CD4-positive, alpha-beta memory T cell (primary cell): ENCODE data around the gene KRT3. TPM values are rescaled to one million over a fixed set of nuclear protein-coding genes. Genes with fewer than 3 reads are reported as not detected.

Experiments used
- CTCF ChIA-PET: fragments of 350-600 bp; sonication (Branson Sonifier 250); formaldehyde crosslinking; loops from one replicate; lab custom pipeline; 2021; ENCODE audit warnings: inconsistent platforms; ENCODE audit not compliant: partially characterized antibody; lab: Charles Lee
- POLR2A ChIA-PET: fragments of 350-600 bp; sonication (Branson Sonifier 250); formaldehyde crosslinking; loops from one replicate; lab custom pipeline; 2021; ENCODE audit not compliant: partially characterized antibody; lab: Charles Lee
- DNase-seq, 5 donors: peaks; one replicate each; pipeline versions ENCODE4 v3.0.0 to v3.0.0-alpha.2; 2020 to 2022; ENCODE audit warnings: mixed read lengths in 1 of 5
- H3K27ac ChIP-seq: one replicate; pipeline ENCODE4 v1.7.0; 2013; ENCODE audit warnings: low read depth, low read length
- H3K27me3 ChIP-seq: 2 replicates; pipeline ENCODE4 v1.7.0; 2013; ENCODE audit warnings: mild to moderate bottlenecking, low read length, moderate library complexity; ENCODE audit not compliant: insufficient read depth
- H3K36me3 ChIP-seq: 2 replicates; pipeline ENCODE4 v1.7.0; 2013; ENCODE audit warnings: mild to moderate bottlenecking, low read length, moderate library complexity; ENCODE audit not compliant: insufficient read depth
- H3K4me1 ChIP-seq: 2 replicates; pipeline ENCODE4 v1.7.0; 2013; ENCODE audit warnings: mild to moderate bottlenecking, low read length, moderate library complexity; ENCODE audit not compliant: insufficient read depth
- H3K4me3 ChIP-seq, 2 donors: one replicate each; pipeline ENCODE4 v1.7.0; 2013; ENCODE audit warnings: low read length in 2 of 2, mild to moderate bottlenecking in 1 of 2
- H3K9me3 ChIP-seq, 2 donors: one replicate each; pipeline ENCODE4 v1.7.0; 2013; ENCODE audit warnings: low read length in 2 of 2, control low read depth in 1 of 2; ENCODE audit not compliant: control insufficient read depth in 1 of 2
- H3K27ac Mint-ChIP-seq, 7 donors: one replicate each; pipeline ENCODE4 v1.8.0; 2020 to 2021; ENCODE audit warnings: mixed read lengths in 7 of 7, mild to moderate bottlenecking in 6 of 7, inconsistent platforms in 3 of 7, moderate library complexity in 3 of 7
- H3K27me3 Mint-ChIP-seq, 2 donors: one replicate each; pipeline ENCODE4 v1.8.0; 2020 to 2021; ENCODE audit warnings: mixed read lengths in 2 of 2
- H3K36me3 Mint-ChIP-seq, 2 donors: one replicate each; pipeline ENCODE4 v1.8.0; 2020 to 2021; ENCODE audit warnings: mixed read lengths in 2 of 2, inconsistent platforms in 1 of 2, mild to moderate bottlenecking in 1 of 2
- H3K4me1 Mint-ChIP-seq, 4 donors: one replicate each; pipeline ENCODE4 v1.8.0; 2020 to 2021; ENCODE audit warnings: mixed read lengths in 4 of 4, mild to moderate bottlenecking in 1 of 4
- H3K4me3 Mint-ChIP-seq, 8 donors: one replicate each; pipeline ENCODE4 v1.8.0; 2020 to 2021; ENCODE audit warnings: mixed read lengths in 8 of 8, mild to moderate bottlenecking in 7 of 8, moderate library complexity in 6 of 8, inconsistent platforms in 3 of 8
- H3K9me3 Mint-ChIP-seq, 8 donors: one replicate each; pipeline ENCODE4 v1.8.0; 2020 to 2021; ENCODE audit warnings: mixed read lengths in 8 of 8, mild to moderate bottlenecking in 5 of 8, inconsistent platforms in 3 of 8, moderate library complexity in 1 of 8
- intact Hi-C: fragments of 100-400 bp; cut with micrococcal nuclease; formaldehyde crosslinking; loops from one replicate; pipeline ENCODE4 v1.15.1; 2023
- polyA plus RNA-seq, 2 donors: library from polyadenylated mRNA; unstranded; fragments of 300-500 nt; fragmentation: Illumina TruSeq; gene quantifications; one replicate each; pipeline ENCODE4 v1.2.3, GENCODE V29; 2021
- total RNA-seq, 2 experiments: library from RNA; stranded (reverse); gene quantifications; one replicate each; pipeline ENCODE4 v1.2.3, GENCODE V29; 2021

KRT3 gene
- total and polyA plus RNA-seq, 4 experiments from 2014 or later = not detected

DNA sequence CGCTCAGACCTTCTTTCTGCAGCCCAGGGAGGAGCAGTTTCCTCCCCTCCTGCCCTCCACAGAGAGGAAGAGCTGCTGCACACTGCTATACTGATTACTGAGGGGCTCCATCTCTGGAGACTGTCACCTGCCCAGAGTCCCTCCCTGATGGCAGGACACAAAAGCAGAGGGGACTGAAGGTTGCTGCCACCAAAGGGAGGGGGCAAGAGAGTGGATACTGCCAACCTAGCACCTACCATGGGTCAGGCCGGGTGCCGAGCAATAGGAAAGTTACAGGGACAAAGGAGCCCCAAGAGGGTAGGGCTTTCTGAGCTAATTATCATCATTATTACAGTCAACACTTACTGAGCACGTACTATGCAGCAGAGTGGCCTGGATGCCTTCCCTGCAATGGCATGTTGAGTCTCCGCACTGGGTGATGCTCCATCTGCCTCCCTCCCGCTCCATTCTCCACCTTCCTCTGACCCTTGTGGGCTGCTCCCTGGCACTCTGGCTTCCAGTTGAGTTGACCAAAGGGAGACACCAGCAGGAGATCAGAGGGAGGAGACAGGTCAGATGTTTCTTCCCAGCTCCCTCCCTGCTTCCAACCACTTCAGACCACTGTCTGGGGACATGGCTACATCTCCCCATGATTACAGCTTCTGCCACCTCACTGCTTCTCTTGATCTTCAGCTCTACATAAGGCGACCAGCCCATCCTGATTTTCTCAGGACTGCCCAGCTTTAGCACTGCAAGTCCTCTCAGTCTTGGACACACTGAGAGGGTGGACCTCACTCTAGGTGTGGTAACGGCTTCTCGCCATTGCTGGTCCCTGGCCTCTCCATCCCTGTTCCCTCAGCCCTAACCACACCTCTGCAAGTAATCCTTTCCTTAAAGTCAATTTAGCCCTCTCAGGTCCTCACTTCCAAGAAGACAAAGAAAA lies 40.8 kb upstream of the KRT3 start:
- Histone ChIP-seq H3K9me3 (no peaks in the 10 kb centered on the region), H3K4me3 (no peak overlapping the region), H3K4me1 (no peaks in the 10 kb centered on the region), H3K27ac (no peak overlapping the region), H3K36me3 (no peaks in the 10 kb centered on the region), H3K27me3 (no peaks in the 10 kb centered on the region)
- DNase-seq = no peak
- Mint-ChIP-seq H3K4me3 (no peak overlapping the region), H3K9me3 (peaks cover 0 to 1% (median 0%) of the 10 kb centered on the region in 8 donors), H3K36me3 (no peaks in the 10 kb centered on the region), H3K27me3 (peaks cover 10 to 18% of the 10 kb centered on the region in 2 donors), H3K4me1 (peaks cover 3 to 12% (median 5%) of the 10 kb centered on the region in 4 donors), H3K27ac (peak overlapping the region in 3 of 7 donors; percentile 6 to 18 (median 16))
- POLR2A ChIA-PET = no interaction called here
- CTCF ChIA-PET = no interaction called here
- intact Hi-C loops = no loop called here

DNA sequence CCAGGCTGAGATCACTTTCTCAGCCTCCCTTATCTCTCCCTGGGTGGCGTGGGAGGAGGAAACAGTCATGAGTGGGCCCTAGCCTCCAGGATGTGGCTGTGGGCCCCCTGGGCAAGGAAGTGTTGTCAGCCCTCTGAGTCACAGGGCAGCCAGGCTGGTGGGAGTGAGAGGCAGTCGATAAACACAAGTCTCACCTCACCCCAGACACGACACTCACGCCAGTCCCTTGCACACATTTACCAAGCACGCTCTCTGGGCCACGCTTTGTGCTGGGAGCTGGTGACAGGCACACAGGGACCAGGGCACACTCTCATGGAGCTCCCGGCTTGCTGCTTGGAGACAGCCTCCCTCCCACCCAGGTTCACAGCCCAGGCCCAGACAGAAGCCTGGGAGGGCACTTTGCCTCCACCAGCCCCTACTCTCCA lies 40.1 kb upstream of the KRT3 start:
- ChIA-PET POLR2A (no interaction called here), CTCF (no interaction called here)
- intact Hi-C loops = no loop called here
- H3K27me3 ChIP-seq = no peaks in the 10 kb centered on the region
- H3K4me3 Mint-ChIP-seq = no peak overlapping the region
- peaks cover 3 to 12% (median 5%) of the 10 kb centered on the region in 4 donors for H3K4me1 Mint-ChIP-seq
- H3K36me3 ChIP-seq = no peaks in the 10 kb centered on the region
- H3K4me3 ChIP-seq = no peak overlapping the region
- H3K27ac ChIP-seq = no peak overlapping the region
- peak overlapping the region in 2 of 7 donors; percentile 1 to 16 for H3K27ac Mint-ChIP-seq
- H3K9me3 Mint-ChIP-seq = peaks cover 0 to 1% (median 0%) of the 10 kb centered on the region in 8 donors
- H3K4me1 ChIP-seq = no peaks in the 10 kb centered on the region
- H3K36me3 Mint-ChIP-seq = no peaks in the 10 kb centered on the region
- peaks cover 10 to 20% of the 10 kb centered on the region in 2 donors for H3K27me3 Mint-ChIP-seq
- no peak for DNase-seq
- no peaks in the 10 kb centered on the region for H3K9me3 ChIP-seq

DNA sequence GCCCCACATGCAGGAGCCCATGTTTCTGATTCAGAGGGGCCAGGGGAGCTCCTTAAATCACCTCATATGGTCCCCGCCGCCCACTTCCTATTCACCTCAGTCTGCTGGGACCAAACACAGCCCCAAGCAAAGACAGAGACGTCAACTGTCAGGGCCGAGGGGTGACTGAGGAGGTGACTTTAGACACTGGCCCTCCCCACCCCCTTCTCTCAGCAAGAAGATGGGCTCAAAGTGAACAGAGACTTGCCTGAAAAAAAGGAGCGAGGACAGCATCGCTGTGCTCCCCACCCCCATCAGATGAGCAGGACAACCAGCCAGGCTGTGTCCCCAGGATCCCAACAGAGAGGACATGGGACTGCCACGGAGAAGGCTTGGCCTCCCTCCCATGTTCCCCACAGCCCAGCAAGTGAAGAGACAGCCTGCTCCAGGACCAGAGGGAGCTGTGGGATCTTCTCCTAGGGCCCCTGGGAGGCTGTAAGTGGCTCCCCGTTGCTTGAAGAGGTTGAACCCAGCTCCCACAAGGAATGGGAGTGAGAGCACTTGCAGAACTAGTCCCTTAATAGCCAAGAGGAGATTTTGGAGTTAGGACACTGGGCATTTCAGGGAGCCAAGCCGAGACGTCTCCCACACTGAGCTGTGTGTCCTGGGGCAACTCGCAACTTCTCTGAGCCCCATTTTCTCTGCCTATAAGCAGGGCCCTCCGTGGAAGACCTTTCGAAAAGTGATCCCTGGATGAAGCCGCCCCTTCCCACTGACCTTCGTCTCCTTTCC lies 39.5 kb upstream of the KRT3 start:
- Mint-ChIP-seq H3K36me3 (no peaks in the 10 kb centered on the region), H3K9me3 (peaks cover 0 to under 1% (median 0%) of the 10 kb centered on the region in 8 donors), H3K4me1 (peaks cover 3 to 12% (median 5%) of the 10 kb centered on the region in 4 donors), H3K27me3 (peaks cover 10 to 17% of the 10 kb centered on the region in 2 donors), H3K4me3 (no peak overlapping the region), H3K27ac (peak overlapping the region in 1 of 7 donors; percentile 48)
- no peaks in the 10 kb centered on the region for H3K9me3 ChIP-seq
- H3K4me1 ChIP-seq = no peaks in the 10 kb centered on the region
- H3K36me3 ChIP-seq = no peaks in the 10 kb centered on the region
- no peak overlapping the region for H3K27ac ChIP-seq
- ChIA-PET POLR2A (no interaction called here), CTCF (no interaction called here)
- no peak for DNase-seq
- H3K4me3 ChIP-seq = no peak overlapping the region
- H3K27me3 ChIP-seq = no peaks in the 10 kb centered on the region
- intact Hi-C loops = no loop called here

DNA sequence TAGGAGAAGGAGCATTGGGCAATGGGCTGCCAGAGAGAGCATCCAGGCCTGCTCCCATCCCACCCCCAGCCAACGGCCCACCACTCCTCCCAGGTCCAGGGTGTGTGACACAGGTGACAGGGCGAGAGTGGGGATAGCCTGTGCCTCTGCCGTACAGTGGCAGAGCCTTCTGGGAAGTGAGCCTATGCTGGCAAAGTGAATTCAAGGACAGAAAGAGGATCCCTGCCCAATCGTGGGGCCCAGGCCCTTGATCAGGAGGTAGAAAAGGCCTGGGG lies 38.7 kb upstream of the KRT3 start:
- POLR2A ChIA-PET = no interaction called here
- H3K4me1 Mint-ChIP-seq = peaks cover 3 to 12% (median 5%) of the 10 kb centered on the region in 4 donors
- intact Hi-C loops = no loop called here
- Histone ChIP-seq H3K27ac (no peak overlapping the region), H3K9me3 (no peaks in the 10 kb centered on the region), H3K36me3 (no peaks in the 10 kb centered on the region), H3K27me3 (no peaks in the 10 kb centered on the region), H3K4me3 (no peak overlapping the region), H3K4me1 (no peaks in the 10 kb centered on the region)
- H3K27ac Mint-ChIP-seq = no peak overlapping the region
- H3K27me3 Mint-ChIP-seq = peaks cover 7 to 14% of the 10 kb centered on the region in 2 donors
- no peak overlapping the region for H3K4me3 Mint-ChIP-seq
- no peaks in the 10 kb centered on the region for H3K9me3 Mint-ChIP-seq
- no peak for DNase-seq
- CTCF ChIA-PET = no interaction called here
- H3K36me3 Mint-ChIP-seq = no peaks in the 10 kb centered on the region

DNA sequence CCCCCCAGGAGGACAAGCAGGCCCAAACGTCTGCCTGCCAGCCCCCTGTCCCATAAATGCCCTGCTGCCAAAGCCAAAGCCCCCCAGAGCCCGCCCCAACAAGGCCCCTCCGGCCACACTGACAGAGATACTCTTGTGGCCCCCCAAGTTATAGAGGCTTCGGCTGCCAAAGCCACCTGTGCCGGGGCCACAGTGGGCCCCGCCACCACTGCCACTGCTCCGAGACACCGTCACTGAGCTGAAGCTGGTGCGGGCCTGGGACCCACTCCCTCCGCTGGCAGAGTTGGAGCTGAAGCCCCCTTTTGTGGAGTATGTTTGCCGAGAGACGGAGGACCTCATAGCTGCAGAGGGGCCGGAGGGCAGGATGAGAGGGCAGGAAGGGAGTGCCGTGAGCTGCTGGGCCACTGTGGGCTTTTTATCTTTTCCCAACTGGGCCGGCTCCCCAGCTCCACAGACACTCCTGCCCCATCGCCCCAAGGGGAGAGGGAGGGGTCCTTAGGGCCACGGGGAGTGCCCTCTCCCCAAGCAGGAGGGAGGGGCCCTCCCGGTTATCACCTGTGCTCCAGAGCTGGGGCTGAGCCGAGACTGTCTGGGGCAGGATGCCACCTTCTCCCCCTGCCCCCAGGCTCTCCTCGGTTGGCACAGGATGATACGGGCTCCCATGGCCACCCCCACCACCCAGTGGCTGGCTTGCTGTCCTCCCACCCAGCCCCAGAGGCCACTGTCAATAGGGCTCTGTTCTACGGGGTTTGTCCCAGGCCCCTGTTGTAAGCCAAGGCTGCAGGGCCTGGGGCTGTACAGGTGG lies 38.2 kb upstream of the KRT3 start, which contains the start of gene KRT79:
Gene KRT79, minus strand, starts transcription at position 390 of the 805 bp plus-strand sequence. Its CDS starts 51 bp downstream, at position 339.
- CTCF ChIA-PET = no interaction called here

DNA sequence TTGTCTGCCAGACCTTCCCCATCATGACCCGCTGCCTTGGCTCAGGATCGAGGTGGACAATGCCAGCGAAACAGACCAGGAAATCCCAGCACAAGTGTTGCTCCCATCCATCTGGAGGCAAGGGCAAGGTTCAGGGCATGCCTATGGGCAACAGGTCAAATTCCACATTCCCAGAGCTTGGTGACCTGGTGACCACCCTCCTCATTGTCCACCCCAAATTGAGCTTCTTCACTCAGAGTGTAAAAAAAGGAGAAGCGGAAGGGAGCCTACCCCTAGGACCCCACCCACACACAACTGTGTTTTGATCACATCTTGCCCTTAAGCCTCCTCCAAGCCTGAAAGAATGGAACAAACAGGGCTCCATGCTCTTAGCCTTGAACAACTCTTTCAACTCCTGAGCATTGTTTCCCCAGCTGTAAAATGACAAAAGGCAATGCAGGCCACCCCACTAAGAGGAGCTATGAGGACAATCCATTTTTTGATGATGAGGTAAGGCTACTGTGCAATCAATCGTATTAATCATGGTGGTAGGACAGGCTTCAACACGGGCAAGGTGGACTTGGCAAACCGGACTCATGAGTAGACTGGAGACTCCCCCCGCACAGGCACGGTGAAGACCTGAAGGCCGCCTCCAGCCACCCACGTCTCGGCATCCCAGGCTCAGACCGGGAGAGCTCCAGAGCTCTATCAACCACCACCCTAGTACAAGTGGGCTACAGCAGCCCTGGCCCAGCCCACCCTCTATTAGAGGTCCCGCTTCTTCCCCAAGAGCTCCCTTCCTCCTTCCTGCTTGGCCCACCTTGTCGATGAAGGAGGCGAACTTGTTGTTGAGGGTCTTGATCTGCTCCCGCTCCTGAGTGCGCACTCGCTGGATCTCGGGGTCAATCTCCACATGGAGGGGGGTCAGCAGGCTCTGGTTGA lies 37.3 kb upstream of the KRT3 start:
- CTCF ChIA-PET = no interaction called here
- Histone ChIP-seq H3K27me3 (no peaks in the 10 kb centered on the region), H3K4me1 (no peaks in the 10 kb centered on the region), H3K36me3 (no peaks in the 10 kb centered on the region), H3K9me3 (no peaks in the 10 kb centered on the region), H3K4me3 (no peak overlapping the region), H3K27ac (no peak overlapping the region)
- Mint-ChIP-seq H3K27me3 (peaks cover 5 to 8% of the 10 kb centered on the region in 2 donors), H3K9me3 (no peaks in the 10 kb centered on the region), H3K4me3 (no peak overlapping the region), H3K36me3 (no peaks in the 10 kb centered on the region), H3K4me1 (peaks cover 4 to 12% (median 7%) of the 10 kb centered on the region in 4 donors), H3K27ac (no peak overlapping the region)
- DNase-seq = no peak
- intact Hi-C loops = no loop called here
- POLR2A ChIA-PET = no interaction called here

More for the DNA sequence above, 38.2 kb upstream of the KRT3 start, which contains the start of gene KRT79:
- Mint-ChIP-seq H3K27ac (no peak within 1 kb of the TSS), H3K36me3 (no peaks in the 10 kb centered on the region), H3K27me3 (peaks cover 7 to 14% of the 10 kb centered on the region in 2 donors), H3K4me1 (peaks cover 3 to 12% (median 5%) of the 10 kb centered on the region in 4 donors), H3K9me3 (no peaks in the 10 kb centered on the region), H3K4me3 (no peak within 1 kb of the TSS)
- H3K9me3 ChIP-seq = no peaks in the 10 kb centered on the region
- H3K4me3 ChIP-seq = no peak within 1 kb of the TSS
- no peaks in the 10 kb centered on the region for H3K27me3 ChIP-seq
- H3K4me1 ChIP-seq = no peaks in the 10 kb centered on the region
- intact Hi-C loops = no loop called here
- no peaks in the 10 kb centered on the region for H3K36me3 ChIP-seq
- H3K27ac ChIP-seq = no peak within 1 kb of the TSS
- no peak for DNase-seq
- POLR2A ChIA-PET = no interaction called here
